Spinal cord (tissue), 10 donors: ENCODE measurements around the gene NPEPL1. TPM values are rescaled to one million over a fixed set of nuclear protein-coding genes. Genes with fewer than 3 reads are reported as not detected.
A peak's percentile ranks its signal among the peaks of the same experiment; 100 is the strongest.
"Not testable (repeated sequence)": the region's sequence is repeated elsewhere in the genome, so short reads cannot be mapped to it uniquely, and the experiment has no call there.

Source experiments
- DNase-seq, 6 donors: peaks; one replicate each; pipeline versions ENCODE4 v3.0.0 to v3.0.0-alpha.2; 2013 to 2015; ENCODE audit warnings: low spot score in 6 of 6, low read depth in 4 of 6
- H3K27ac ChIP-seq: one replicate; pipeline ENCODE4 v1.5.1; 2013; ENCODE audit warnings: low read depth, low read length, control low read depth
- H3K27me3 ChIP-seq: one replicate; pipeline ENCODE4 v1.6.1; 2013; ENCODE audit warnings: low read length; ENCODE audit not compliant: control insufficient read depth, insufficient read depth
- H3K36me3 ChIP-seq: one replicate; pipeline ENCODE4 v1.6.1; 2013; ENCODE audit warnings: low read length; ENCODE audit not compliant: control insufficient read depth, insufficient read depth
- H3K4me1 ChIP-seq: one replicate; pipeline ENCODE4 v1.6.1; 2013; ENCODE audit warnings: low read length; ENCODE audit not compliant: control insufficient read depth, insufficient read depth
- H3K4me3 ChIP-seq: one replicate; pipeline ENCODE4 v1.5.1; 2013; ENCODE audit warnings: low read depth, low read length, control low read depth
- H3K9me3 ChIP-seq: one replicate; pipeline ENCODE4 v1.6.1; 2013; ENCODE audit warnings: low read length; ENCODE audit not compliant: control insufficient read depth, insufficient read depth
- WGBS: methylation state at CpG from one replicate; pipeline ENCODE4 v1.1.5; 2013; ENCODE audit warnings: missing lambda C conversion rate; ENCODE audit not compliant: insufficient coverage; 5-methylcytosine and 5-hydroxymethylcytosine counted together
- polyA plus RNA-seq, 2 donors: library from polyadenylated mRNA; unstranded; fragments of 120-200 nt; gene quantifications; one replicate each; pipeline ENCODE4 v1.2.1, GENCODE V29; 2013; ENCODE audit not compliant: insufficient read length in 2 of 2
- total RNA-seq, 2 donors: library from RNA; depleted of rRNA in 1 of 2; stranded (reverse); fragments of 120-200 nt in 1 of 2; fragments of >200 nt in 1 of 2; gene quantifications; one replicate each; pipeline versions ENCODE4 v1.2.3 to v1.2.4, GENCODE V29; 2013 to 2014
- donor health status: healthy.

Gene NPEPL1
- total and polyA plus RNA-seq, 4 donors, result 10.7 to 56.6 (median 37.1) TPM

DNA sequence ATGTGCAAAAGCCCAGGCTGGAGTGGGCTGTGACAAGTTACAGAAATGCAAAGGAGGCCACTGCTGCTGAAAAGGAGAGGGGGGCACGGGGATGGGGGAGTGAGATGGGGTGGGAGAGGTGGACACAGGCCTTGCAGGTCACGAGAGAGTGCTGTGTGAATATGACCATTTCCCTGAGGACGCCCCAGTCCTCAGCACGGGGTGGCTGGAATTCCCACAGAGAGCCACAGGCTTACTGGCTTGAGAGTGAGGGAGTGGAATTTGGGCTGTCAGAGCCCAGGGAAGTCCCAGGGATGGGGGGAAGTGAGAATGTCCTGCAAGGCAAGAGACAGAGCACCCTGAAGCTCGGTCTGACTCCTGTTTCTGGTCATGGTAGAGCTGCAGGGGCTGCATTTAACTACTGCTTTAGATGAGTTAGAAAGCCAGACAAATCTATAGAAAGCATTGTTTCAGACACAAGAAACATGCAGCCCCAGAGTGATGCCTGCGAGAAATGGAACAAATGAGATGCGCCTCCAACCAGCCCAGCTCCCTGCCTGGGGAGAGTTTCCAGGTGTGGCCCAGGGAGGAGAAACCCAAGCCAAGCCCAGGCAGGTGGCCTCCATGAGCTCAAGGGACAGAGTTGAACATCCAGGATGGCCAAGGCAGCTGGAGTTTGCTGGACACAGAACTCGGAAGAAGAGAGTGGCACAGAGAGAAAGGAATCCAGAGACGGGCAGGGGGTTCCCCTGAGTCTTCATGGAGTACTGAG lies 30.5 kb downstream of the NPEPL1 start:
- WGBS, result 71% methylated on average over 8 of the region's 9 CpGs
- DNase-seq, result no peak
- no peak overlapping the region for H3K27ac ChIP-seq
- H3K36me3 ChIP-seq, result no peaks in the 10 kb centered on the region
- no peaks in the 10 kb centered on the region for H3K9me3 ChIP-seq
- peaks cover 6% of the 10 kb centered on the region for H3K27me3 ChIP-seq
- no peak overlapping the region for H3K4me3 ChIP-seq
- peaks cover 15% of the 10 kb centered on the region for H3K4me1 ChIP-seq

DNA sequence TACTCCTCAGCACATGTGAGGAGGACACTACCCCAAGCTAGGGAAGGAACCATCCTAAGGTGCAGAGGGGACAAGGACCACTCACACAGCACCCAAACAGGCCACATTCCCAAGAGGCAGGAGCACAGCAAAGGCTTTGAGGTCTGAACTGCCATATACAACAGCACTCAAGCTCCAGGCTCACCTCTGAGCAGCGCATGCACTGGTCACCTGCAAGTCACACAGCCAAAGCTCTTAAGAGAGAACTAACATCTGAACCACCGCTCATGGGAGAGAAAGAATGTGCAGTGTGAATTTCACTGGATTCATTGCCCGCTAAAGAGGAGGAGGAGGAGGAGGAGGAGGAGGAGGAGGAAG lies 31.0 kb downstream of the NPEPL1 start:
- Histone ChIP-seq H3K27me3 (peaks cover 6% of the 10 kb centered on the region), H3K9me3 (no peaks in the 10 kb centered on the region), H3K4me1 (peaks cover 10% of the 10 kb centered on the region), H3K36me3 (no peaks in the 10 kb centered on the region), H3K4me3 (no peak overlapping the region), H3K27ac (no peak overlapping the region)
- DNase-seq, result no peak
- WGBS, result 92% methylated on average over 2 of the region's 3 CpGs

DNA sequence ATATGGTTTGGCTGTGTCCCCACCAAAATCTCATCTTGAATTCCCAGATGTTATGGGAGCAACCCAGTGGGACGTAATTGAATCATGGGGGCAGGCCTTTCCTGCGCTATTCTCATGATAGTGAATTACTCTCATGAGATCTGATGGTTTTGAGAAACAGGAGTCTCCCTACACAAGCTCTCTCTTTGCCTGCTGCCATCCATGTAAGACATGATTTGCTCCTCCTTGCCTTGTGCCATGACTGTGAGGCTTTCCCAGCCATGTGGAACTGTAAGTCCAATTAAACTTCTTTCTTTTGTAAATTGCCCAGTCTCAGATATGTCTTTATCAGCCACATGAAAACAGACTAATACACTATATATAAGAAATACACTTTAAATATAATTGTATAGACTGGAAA lies 33.6 kb downstream of the NPEPL1 start:
- 40% methylated on average over 1 of the region's 2 CpGs for WGBS

DNA sequence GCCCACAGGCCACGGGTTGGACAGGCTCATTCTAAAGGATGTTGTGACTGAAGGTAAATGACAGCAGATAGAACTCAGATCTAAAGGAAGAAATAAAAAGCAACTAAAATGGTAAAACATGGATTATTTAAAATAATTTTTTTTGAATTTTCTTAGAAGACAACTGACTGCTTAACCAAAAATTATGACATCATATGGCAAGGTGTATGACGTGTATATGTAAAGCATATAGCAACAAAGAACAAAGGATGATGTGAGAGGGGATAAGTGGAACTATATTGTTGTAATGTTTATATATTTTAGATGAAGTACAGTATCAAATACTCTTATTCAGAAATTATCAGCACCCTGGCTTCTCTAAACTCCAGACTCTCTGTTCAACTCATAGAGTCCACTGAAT lies 38.6 kb downstream of the NPEPL1 start:
- no peak for DNase-seq
- no peaks in the 10 kb centered on the region for H3K4me1 ChIP-seq
- H3K27me3 ChIP-seq, result no peaks in the 10 kb centered on the region
- H3K36me3 ChIP-seq, result no peaks in the 10 kb centered on the region
- H3K27ac ChIP-seq, result no peak overlapping the region
- no peak overlapping the region for H3K4me3 ChIP-seq
- WGBS, result 100% methylated on average over 1 of the region's 2 CpGs
- H3K9me3 ChIP-seq, result no peaks in the 10 kb centered on the region

More for the DNA sequence above, 33.6 kb downstream of the NPEPL1 start:
- H3K4me1 ChIP-seq, H3K9me3 ChIP-seq, H3K27ac ChIP-seq, H3K4me3 ChIP-seq, H3K27me3 ChIP-seq, DNase-seq, H3K36me3 ChIP-seq: not testable (repeated sequence)

DNA sequence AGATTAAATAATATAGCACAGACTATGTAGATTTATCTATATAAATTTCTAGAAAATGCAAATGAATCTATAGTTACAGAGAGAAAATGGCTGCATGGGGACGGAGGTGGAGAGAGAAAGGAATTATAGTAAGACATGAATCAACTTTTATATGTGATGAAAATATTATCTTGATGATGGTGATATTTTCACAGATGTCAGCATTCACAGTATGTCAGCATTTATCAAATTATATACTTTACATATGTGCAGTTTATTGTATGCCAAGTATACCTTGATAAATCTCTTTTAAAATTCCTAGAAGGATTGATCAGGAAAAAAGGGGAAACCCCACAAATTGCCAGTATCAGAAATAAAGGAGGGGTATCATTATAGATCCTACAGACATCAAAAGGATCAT lies 44.6 kb downstream of the NPEPL1 start:
- WGBS, result no CpG with 5 or more reads among the region's 1 CpG
- DNase-seq, result no peak
- Histone ChIP-seq H3K27me3 (no peaks in the 10 kb centered on the region), H3K36me3 (no peaks in the 10 kb centered on the region), H3K9me3 (no peaks in the 10 kb centered on the region), H3K27ac (no peak overlapping the region), H3K4me3 (no peak overlapping the region), H3K4me1 (peaks cover 1% of the 10 kb centered on the region)

DNA sequence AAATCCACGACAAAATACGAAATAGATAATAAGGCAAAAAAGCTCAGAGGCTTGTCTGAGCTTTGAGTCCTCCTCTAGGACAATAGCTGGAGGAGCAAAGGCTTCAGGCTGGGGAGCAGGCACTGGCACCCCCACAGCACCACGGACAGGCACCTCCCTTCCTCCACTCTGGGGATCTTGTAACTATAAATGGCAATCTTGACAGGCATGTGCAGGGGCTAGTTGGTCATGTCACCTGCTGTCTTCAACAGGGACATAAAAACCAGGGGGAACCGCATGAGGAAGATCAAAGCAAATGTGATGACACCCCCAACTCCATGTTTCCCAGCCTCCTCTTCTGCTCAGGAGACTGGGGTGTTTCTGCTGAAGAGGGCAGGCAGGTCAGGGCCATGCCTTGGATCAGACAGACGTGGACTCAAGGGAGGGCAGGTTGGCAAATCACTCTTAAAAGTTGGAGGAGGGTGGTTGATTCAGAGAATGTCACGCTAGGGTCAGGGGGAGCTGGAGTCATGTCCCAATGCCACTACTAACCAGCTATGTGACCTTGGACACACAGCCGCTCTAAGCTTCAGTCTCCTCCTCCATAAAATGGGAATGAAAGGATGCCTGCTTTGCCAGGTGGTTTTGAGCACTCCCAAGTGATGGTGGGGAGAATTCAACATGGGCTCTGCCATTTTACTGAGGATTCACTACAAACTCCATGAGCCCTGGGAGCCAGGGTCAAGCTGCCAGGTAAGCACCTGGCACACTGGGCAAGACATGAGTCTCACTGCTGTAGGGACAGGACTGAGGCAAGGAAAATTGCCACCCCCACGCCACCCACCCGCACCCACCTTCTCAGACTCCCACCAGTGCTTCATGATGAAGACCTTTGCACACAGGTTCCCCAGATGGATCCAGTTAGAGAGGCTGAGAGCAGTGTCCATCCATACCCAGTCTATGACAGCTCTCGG lies 48.0 kb downstream of the NPEPL1 start:
- H3K4me1 ChIP-seq, result peaks cover 9% of the 10 kb centered on the region
- no peak overlapping the region for H3K4me3 ChIP-seq
- H3K27ac ChIP-seq, result no peak overlapping the region
- WGBS, result 95% methylated on average over 5 of the region's 10 CpGs
- H3K9me3 ChIP-seq, result no peaks in the 10 kb centered on the region
- H3K36me3 ChIP-seq, result no peaks in the 10 kb centered on the region
- peaks cover 6% of the 10 kb centered on the region for H3K27me3 ChIP-seq
- DNase-seq, result no peak

DNA sequence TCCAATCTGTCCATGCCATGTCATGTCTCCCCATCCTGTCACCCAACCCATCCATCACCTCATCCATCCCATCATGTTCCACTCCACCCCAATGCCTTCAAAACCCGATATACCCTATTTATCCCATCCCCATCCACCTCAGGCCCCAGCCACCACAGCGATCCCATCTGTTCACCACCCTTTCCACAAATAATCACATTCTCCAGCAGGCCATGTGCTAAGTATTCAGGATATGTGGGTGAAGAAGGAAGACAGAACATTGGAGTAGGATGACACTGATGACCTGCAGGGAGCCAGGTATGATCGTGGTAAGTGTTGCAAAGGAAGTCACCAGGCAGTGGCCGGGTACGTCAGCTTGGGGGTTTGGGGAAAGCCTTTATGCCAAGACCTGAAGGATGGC lies 48.8 kb downstream of the NPEPL1 start:
- no peak for DNase-seq
- Histone ChIP-seq H3K27me3 (peaks cover 10% of the 10 kb centered on the region), H3K4me1 (peaks cover 11% of the 10 kb centered on the region), H3K9me3 (no peaks in the 10 kb centered on the region), H3K4me3 (no peak overlapping the region), H3K36me3 (no peaks in the 10 kb centered on the region), H3K27ac (no peak overlapping the region)
- WGBS, result 87% methylated on average over 3 of the region's 5 CpGs

DNA sequence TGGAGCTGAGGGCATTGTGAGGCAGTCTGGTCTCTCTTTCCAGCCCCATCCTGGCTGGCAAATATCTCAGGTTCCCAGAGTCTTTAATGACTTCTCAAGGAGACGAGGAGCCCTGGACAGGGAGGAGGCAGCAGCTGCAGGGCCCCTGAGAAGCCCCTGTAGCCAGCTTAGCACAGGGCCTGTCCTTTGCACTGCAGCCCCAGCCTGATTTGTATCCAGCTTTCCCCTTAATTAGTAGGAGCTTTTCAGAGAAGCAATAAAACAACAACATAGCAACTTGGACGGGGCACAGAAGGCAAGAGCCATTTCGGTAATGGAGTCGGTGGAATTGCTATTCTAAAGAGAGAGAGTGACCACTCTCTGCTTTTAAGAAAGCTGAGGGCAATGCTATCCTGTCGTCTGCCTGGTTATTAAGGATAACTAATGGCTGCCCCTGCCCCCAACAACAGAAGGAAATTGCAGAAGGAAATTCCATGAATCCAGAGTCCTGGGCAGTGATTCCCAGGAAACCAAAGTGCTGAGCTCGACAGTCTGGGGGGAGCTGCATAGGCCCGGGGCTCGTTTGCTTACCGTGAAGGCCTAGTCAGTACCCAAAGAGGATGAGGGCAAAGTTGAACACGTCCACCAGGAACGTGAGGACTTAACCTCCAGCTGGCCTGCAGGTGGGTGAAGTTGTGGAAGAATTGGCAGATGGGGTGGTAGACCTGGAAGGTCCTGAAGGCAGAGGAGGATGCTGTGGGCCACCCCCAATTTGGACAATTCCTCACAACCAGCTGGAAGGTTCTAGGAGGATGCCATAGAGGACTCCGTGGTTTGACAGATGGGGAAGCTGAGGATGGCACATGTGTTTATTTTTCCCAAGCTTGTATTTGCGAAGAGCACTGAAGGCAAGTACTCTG lies 50.3 kb downstream of the NPEPL1 start:
- peak in 3 of 6 donors; percentile 14 to 71 (median 21) for DNase-seq
- WGBS, result 22% methylated on average over 11 of the region's 13 CpGs
- H3K4me1 ChIP-seq, result peaks cover 12% of the 10 kb centered on the region

DNA sequence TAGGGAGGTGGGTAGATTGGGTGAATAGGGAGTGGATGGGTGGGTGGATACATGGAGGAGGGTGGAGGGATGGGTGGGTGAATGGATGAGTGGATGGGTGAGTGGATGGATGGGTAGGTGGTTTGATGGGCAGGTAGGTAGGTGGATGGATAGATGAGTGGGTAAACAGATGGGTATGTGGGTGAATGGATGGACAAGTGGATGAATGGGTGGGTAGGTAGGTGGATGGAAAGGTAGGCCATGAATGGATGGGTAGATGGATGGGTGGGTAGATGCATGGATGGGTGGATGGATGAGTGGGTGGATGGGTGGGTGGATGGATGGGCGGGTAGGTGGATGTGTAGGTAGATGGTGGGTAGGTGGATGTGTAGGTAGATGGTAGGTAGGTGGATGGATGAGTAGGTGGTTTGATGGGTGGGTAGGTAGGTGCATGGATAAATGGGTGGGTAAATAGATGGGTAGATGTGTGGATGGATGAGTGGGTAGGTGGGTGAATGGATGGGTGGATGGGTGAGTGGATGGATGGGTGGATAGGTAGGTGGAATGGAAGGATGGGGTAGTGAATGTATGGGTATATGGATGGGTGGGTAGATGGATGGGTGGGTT lies 51.4 kb downstream of the NPEPL1 start:
- WGBS, result 86% methylated on average over 1 of the region's 1 CpG
- H3K36me3 ChIP-seq, result no peaks in the 10 kb centered on the region
- H3K9me3 ChIP-seq, result no peaks in the 10 kb centered on the region
- DNase-seq, result no peak
- H3K27ac ChIP-seq, result no peak overlapping the region
- no peak overlapping the region for H3K4me3 ChIP-seq
- peaks cover 11% of the 10 kb centered on the region for H3K27me3 ChIP-seq
- H3K4me1 ChIP-seq, result peaks cover 12% of the 10 kb centered on the region

More for the DNA sequence above, 50.3 kb downstream of the NPEPL1 start:
- Histone ChIP-seq H3K4me3 (no peak overlapping the region), H3K27ac (no peak overlapping the region), H3K27me3 (peaks cover 11% of the 10 kb centered on the region), H3K36me3 (no peaks in the 10 kb centered on the region), H3K9me3 (no peaks in the 10 kb centered on the region)
